Transverse colon (tissue), 4 donors: Measurements from ENCODE around the gene WASF2. TPM values are rescaled to one million over a fixed set of nuclear protein-coding genes. Genes with fewer than 3 reads are reported as not detected.
"Not testable (repeated sequence)": the region's sequence is repeated elsewhere in the genome, so short reads cannot be mapped to it uniquely, and the experiment has no call there.

Source experiments
- DNase-seq: peaks from one replicate; pipeline ENCODE4 v3.0.0-alpha.2; 2019
- H3K27ac ChIP-seq, 4 donors: fragments of 200-600 bp; sonication (generic); 2 replicates each; pipeline ENCODE4 v1.5.1; 2016 to 2018; ENCODE audit warnings: inconsistent platforms in 4 of 4
- H3K27me3 ChIP-seq: fragments of 200-600 bp; sonication (generic); 2 replicates; pipeline ENCODE4 v1.5.1; 2017; ENCODE audit warnings: inconsistent platforms
- H3K36me3 ChIP-seq, 4 donors: fragments of 200-600 bp; sonication (generic); 2 replicates each; pipeline ENCODE4 v1.5.1; 2017 to 2019; ENCODE audit warnings: inconsistent platforms in 4 of 4
- H3K4me1 ChIP-seq, 4 donors: fragments of 200-600 bp; sonication (generic); 2 replicates each; pipeline ENCODE4 v1.5.1; 2017 to 2020; ENCODE audit warnings: inconsistent platforms in 4 of 4
- H3K4me3 ChIP-seq, 4 donors: fragments of 200-600 bp; sonication (generic); 1 replicate in 1 of 4; 2 replicates in 3 of 4; pipeline versions ENCODE4 v1.5.1 to v1.6.1; 2017 to 2019; ENCODE audit warnings: inconsistent platforms in 4 of 4
- H3K9me3 ChIP-seq, 2 donors: fragments of 200-600 bp; sonication (generic); 2 replicates each; pipeline ENCODE4 v1.5.1; 2017 to 2019; ENCODE audit warnings: inconsistent platforms in 2 of 2
- EP300 ChIP-seq: sonication (generic); formaldehyde crosslinking; IDR thresholded peaks from one replicate; pipeline ENCODE4 v1.6.1; 2017; ENCODE audit warnings: antibody characterized with exemption, low read depth
- POLR2A ChIP-seq: fragments of 450-650 bp; IDR thresholded peaks from one replicate; pipeline ENCODE4 v1.6.1; 2016; ENCODE audit warnings: antibody characterized with exemption, mild to moderate bottlenecking, moderate library complexity
- POLR2AphosphoS5 ChIP-seq, 3 donors: sonication (generic); formaldehyde crosslinking; IDR thresholded peaks; one replicate each; pipeline ENCODE4 v1.6.1; 2016; ENCODE audit warnings: antibody characterized with exemption in 3 of 3
- WGBS, 2 donors: methylation state at CpG; one replicate each; pipeline ENCODE4 v1.1.5; 2018; ENCODE audit warnings: low coverage in 1 of 2; 5-methylcytosine and 5-hydroxymethylcytosine counted together
- in situ Hi-C, 4 donors: fragments of 200-750 bp; cut with MboI; loops; one replicate each; pipeline versions ENCODE4 v1.15.0 to v1.15.1; 2017; ENCODE audit warnings: low sequenced_read_pairs in 3 of 4, low pct_ligation_motif_present in 1 of 4, low pct_unique_long_range_greater_than_20kb in 1 of 4
- intact Hi-C: fragments of 100-400 bp; cut with DNase I; formaldehyde crosslinking; loops from one replicate; pipeline ENCODE4 v1.15.1; 2023; ENCODE audit warnings: low total_unique reads
- total RNA-seq, 4 donors: library from RNA; depleted of rRNA; stranded (reverse); fragments of >200 nt; gene quantifications; one replicate each; pipeline ENCODE4 v1.1.0, GENCODE V29; 2016
- TF ChIP-seq, protein P1 (sequence below), 5 experiments: fragments of 200-600 bp in 3 of 5; fragments of 450-650 bp in 2 of 5; sonication (generic) in 3 of 5; IDR thresholded peaks; 1 replicate in 2 of 5; 2 replicates in 3 of 5; pipeline ENCODE4 v1.5.1; 2016 to 2017; ENCODE audit warnings: antibody characterized with exemption in 5 of 5, inconsistent platforms in 3 of 5, mild to moderate bottlenecking in 2 of 5, moderate library complexity in 1 of 5

The WASF2 gene
- total RNA-seq, 4 donors from 2014 or later, result 34.6 to 114 (median 60.9) TPM

DNA sequence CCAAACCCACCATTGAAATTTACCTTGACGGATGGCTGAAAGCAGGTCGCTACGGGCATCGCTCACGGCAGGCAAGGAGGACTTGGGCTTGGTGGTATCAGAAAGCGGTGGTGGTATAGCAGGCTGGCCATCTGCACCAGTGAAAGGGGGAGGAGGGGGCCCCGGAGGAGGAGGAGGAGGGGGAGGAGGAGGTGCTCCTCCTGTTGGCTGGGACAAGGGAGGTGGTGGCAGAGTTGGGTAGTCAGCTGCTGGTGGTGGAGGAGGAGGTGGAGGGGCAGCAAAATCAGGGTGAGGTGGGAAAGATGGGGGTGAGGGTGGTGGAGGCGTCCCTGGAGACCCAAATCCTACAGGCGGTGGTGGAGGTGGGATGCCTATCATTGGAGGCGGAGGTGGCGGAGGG, 80.3 kb downstream of the WASF2 start:
- no peaks in the 10 kb centered on the region for H3K9me3 ChIP-seq
- H3K4me3 ChIP-seq, result no peak overlapping the region
- no peaks in the 10 kb centered on the region for H3K27me3 ChIP-seq
- WGBS, 2 donors, result 94% methylated on average over 11 of the region's 11 CpGs; no CpG with 5 or more reads in 1 of the 2 donors
- H3K27ac ChIP-seq, result no peak overlapping the region
- intact Hi-C loops, result no loop called here
- peaks cover 0 to 23% (median 15%) of the 10 kb centered on the region in 4 donors for H3K4me1 ChIP-seq
- TF ChIP-seq POLR2A (no peak), EP300 (no peak)
- in situ Hi-C loops, result loop anchor here in 3 of 4 donors (10.0 kb wide), 1 partner anchor 195 kb away; the partner anchor contains the start of gene AHDC1 (in 3 of the 3)
- H3K36me3 ChIP-seq, result peaks cover 0 to 66% (median 31%) of the 10 kb centered on the region in 4 donors
- no peak for DNase-seq

- H3K27me3 ChIP-seq, result no peaks in the 10 kb centered on the region
- in situ Hi-C loops, result loop anchor here in 1 of 4 donors (10.0 kb wide), 1 partner anchor 197 kb away; the partner anchor contains the start of gene AHDC1
- peaks cover 0 to 51% (median 23%) of the 10 kb centered on the region in 4 donors for H3K36me3 ChIP-seq
- DNase-seq, result no peak
- H3K9me3 ChIP-seq, result no peaks in the 10 kb centered on the region
- no peak overlapping the region for H3K27ac ChIP-seq
- H3K4me1 ChIP-seq, result peaks cover 3 to 38% (median 28%) of the 10 kb centered on the region in 4 donors
- no peak overlapping the region for H3K4me3 ChIP-seq
- WGBS, 2 donors, result 92 to 94% methylated on average over 8 to 9 of the region's 9 CpGs
- TF ChIP-seq, protein P1, sequence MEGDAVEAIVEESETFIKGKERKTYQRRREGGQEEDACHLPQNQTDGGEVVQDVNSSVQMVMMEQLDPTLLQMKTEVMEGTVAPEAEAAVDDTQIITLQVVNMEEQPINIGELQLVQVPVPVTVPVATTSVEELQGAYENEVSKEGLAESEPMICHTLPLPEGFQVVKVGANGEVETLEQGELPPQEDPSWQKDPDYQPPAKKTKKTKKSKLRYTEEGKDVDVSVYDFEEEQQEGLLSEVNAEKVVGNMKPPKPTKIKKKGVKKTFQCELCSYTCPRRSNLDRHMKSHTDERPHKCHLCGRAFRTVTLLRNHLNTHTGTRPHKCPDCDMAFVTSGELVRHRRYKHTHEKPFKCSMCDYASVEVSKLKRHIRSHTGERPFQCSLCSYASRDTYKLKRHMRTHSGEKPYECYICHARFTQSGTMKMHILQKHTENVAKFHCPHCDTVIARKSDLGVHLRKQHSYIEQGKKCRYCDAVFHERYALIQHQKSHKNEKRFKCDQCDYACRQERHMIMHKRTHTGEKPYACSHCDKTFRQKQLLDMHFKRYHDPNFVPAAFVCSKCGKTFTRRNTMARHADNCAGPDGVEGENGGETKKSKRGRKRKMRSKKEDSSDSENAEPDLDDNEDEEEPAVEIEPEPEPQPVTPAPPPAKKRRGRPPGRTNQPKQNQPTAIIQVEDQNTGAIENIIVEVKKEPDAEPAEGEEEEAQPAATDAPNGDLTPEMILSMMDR (IDR thresholded peaks at IDR 0.05), result no peak
- TF ChIP-seq POLR2AphosphoS5 (IDR thresholded peaks at IDR 0.05) (no peak), EP300 (no peak), POLR2A (no peak)
- intact Hi-C loops, result no loop called here
These were observed 81.8 kb downstream of the WASF2 start for GRCh38 chr1:27408151-27408550.

- H3K27ac ChIP-seq, result peak overlapping the region; percentile 4 to 82 (median 72)
- H3K4me1 ChIP-seq, result peaks cover 10 to 52% (median 40%) of the 10 kb centered on the region in 4 donors
- H3K4me3 ChIP-seq, DNase-seq, H3K9me3 ChIP-seq, intact Hi-C loops, H3K27me3 ChIP-seq: not testable (repeated sequence)
- in situ Hi-C loops, result loop anchor here in 1 of 4 donors (10.0 kb wide), 1 partner anchor 198 kb away; the partner anchor contains the start of gene AHDC1
- WGBS, 2 donors, result 63% methylated on average over 2 of the region's 2 CpGs; no CpG with 5 or more reads in 1 of the 2 donors
- H3K36me3 ChIP-seq, result peaks cover 0 to 38% (median 16%) of the 10 kb centered on the region in 4 donors
These were observed 83.2 kb downstream of the WASF2 start for GRCh38 chr1:27406791-27407190.

DNA sequence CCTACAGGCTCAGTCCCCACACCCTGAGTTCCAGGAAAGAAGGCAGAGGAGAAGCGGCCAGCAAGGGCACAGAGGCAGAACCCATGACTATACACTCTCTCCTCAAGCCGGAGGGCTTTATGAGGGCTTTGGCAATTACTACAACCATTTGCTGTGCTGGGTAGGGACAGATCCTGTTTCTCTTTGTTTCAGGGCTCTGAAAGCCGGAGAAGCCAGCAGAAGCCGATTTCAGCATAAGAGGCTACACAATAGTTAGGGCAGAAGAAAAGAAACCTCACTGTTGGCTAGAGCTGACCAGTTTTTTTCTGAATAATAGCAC, 83.6 kb downstream of the WASF2 start:
- Histone ChIP-seq H3K27me3 (no peaks in the 10 kb centered on the region), H3K27ac (peak overlapping the region; percentile 4 to 82 (median 72)), H3K36me3 (peaks cover 0 to 35% (median 15%) of the 10 kb centered on the region in 4 donors), H3K4me1 (peaks cover 10 to 54% (median 42%) of the 10 kb centered on the region in 4 donors), H3K4me3 (no peak overlapping the region), H3K9me3 (no peaks in the 10 kb centered on the region)
- no peak for DNase-seq
- TF ChIP-seq, protein P1 (IDR thresholded peaks at IDR 0.05), result no peak
- TF ChIP-seq POLR2AphosphoS5 (IDR thresholded peaks at IDR 0.05) (no peak), EP300 (no peak), POLR2A (no peak)
- intact Hi-C loops, result no loop called here
- WGBS, 2 donors, result 69% methylated on average over 4 of the region's 4 CpGs; no CpG with 5 or more reads in 1 of the 2 donors
- in situ Hi-C loops, result loop anchor here in 1 of 4 donors (10.0 kb wide), 1 partner anchor 198 kb away; the partner anchor contains the start of gene AHDC1

GRCh38 chr1:27405598-27406361, 84.2 kb downstream of the WASF2 start:
- H3K9me3 ChIP-seq, intact Hi-C loops, DNase-seq, H3K27me3 ChIP-seq, H3K4me3 ChIP-seq: not testable (repeated sequence)
- in situ Hi-C loops, result loop anchor here in 1 of 4 donors (10.0 kb wide), 1 partner anchor 199 kb away; the partner anchor contains the start of gene AHDC1
- H3K4me1 ChIP-seq, result peaks cover 10 to 54% (median 42%) of the 10 kb centered on the region in 4 donors
- 74% methylated on average over 12 of the region's 18 CpGs; no CpG with 5 or more reads in 1 of the 2 donors for WGBS, 2 donors
- peak overlapping the region; percentile 4 to 82 (median 72) for H3K27ac ChIP-seq
- peaks cover 0 to 34% (median 12%) of the 10 kb centered on the region in 4 donors for H3K36me3 ChIP-seq
